Measurements from ENCODE around the gene SERPINA4. TPM values are rescaled to one million over a fixed set of nuclear protein-coding genes. Genes with fewer than 3 reads are reported as not detected.

Gene SERPINA4
- total RNA-seq, 1 experiment from 2014 or later = not detected

GRCh38 chr14:94535506-94535905, 25.7 kb upstream of the SERPINA4 start:
- no TSS peak for BruUV-seq (replicated peaks)
- Histone ChIP-seq H3K4me3 (no peak overlapping the region), H3K9me2 (ENCODE audit: insufficient read depth) (no peaks in the 10 kb centered on the region), H3K79me2 (ENCODE audit: low read depth) (no peaks in the 10 kb centered on the region), H3K4me2 (no peak overlapping the region), H3K4me1 (replicated peaks; ENCODE audit: insufficient read depth) (no peaks in the 10 kb centered on the region), H3K36me3 (ENCODE audit: low read depth) (no peaks in the 10 kb centered on the region), H3K27me3 (ENCODE audit: insufficient read depth, low read depth) (no peaks in the 10 kb centered on the region), H4K20me1 (ENCODE audit: insufficient read depth) (no peaks in the 10 kb centered on the region), H3K9me3 (ENCODE audit: insufficient read depth, low read depth) (no peaks in the 10 kb centered on the region), H3F3A (ENCODE audit: insufficient read depth, low read depth) (no peaks in the 10 kb centered on the region), H2AFZ (no peak overlapping the region), H3K27ac (no peak overlapping the region)
- ChIA-PET POLR2A (ENCODE audit: unreplicated experiment) (no interaction called here), CTCF (no interaction called here)
- intact Hi-C loops (cut with micrococcal nuclease; ENCODE audit: unreplicated experiment) = no loop called here
- no peak for DNase-seq
- TF ChIP-seq CTCF (conservative IDR thresholded peaks at IDR 0.05) (no peak), EZH2 (IDR thresholded peaks at IDR 0.05; ENCODE audit: low read depth) (no peak)

- H3K4me2 ChIP-seq = no peak overlapping the region
- DNase-seq = no peak
- CTCF ChIA-PET = no interaction called here
Observed at GRCh38 chr14:94536836-94537235, 24.4 kb upstream of the SERPINA4 start.

DNA sequence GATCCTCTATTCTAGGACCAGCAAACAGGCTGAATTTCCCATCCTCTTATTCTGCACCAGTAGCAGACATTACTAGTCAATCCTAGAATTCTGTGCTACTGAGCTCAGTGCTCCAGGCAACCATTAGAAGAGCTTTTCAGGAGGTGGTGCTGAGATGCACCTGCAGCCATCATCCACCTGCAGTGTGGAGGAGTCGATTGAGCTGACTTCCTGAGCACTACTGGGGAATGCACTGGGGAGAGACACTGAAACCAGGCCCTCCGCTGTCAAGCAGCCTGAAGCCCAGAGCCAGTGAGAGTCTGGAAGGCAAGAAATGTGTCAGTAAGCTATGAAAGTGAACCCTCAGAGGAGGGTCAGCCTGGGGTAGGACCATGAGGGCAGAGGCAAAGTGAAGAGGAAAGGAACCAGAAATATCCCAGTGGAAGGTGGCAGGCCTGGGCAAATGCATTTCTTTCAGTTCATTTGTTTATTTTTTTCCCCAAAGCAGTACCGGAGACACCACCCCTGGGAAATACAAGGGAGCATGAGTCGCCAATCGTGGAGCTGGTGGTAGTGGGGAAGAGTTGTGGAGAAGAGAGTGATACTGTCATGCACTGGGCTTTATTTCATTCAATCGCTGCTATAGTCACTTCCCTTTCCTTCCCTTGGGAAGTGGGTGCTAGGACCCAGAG, 23.0 kb upstream of the SERPINA4 start:
- no peaks in the 10 kb centered on the region for H3K4me1 ChIP-seq (replicated peaks; ENCODE audit: insufficient read depth)
- no peaks in the 10 kb centered on the region for H3K9me3 ChIP-seq (ENCODE audit: insufficient read depth, low read depth)
- no peak overlapping the region for H3K27ac ChIP-seq
- no peak for DNase-seq
- H3K4me2 ChIP-seq = no peak overlapping the region
- H3K27me3 ChIP-seq (ENCODE audit: insufficient read depth, low read depth) = no peaks in the 10 kb centered on the region; the same call in 1 of the 2 replicates
- no peaks in the 10 kb centered on the region for H3K79me2 ChIP-seq (ENCODE audit: low read depth)
- ChIA-PET POLR2A (ENCODE audit: unreplicated experiment) (no interaction called here), CTCF (no interaction called here)
- no peak overlapping the region for H2AFZ ChIP-seq
- TF ChIP-seq CTCF (conservative IDR thresholded peaks at IDR 0.05) = no peak
- no peak for TF ChIP-seq EZH2 (IDR thresholded peaks at IDR 0.05; ENCODE audit: low read depth)
- H3K9me2 ChIP-seq (ENCODE audit: insufficient read depth) = no peaks in the 10 kb centered on the region
- no peak overlapping the region for H3K4me3 ChIP-seq
- no peaks in the 10 kb centered on the region for H3K36me3 ChIP-seq (ENCODE audit: low read depth)
- H3F3A ChIP-seq (ENCODE audit: insufficient read depth, low read depth) = no peaks in the 10 kb centered on the region
- intact Hi-C loops (cut with micrococcal nuclease; ENCODE audit: unreplicated experiment) = no loop called here
- no peaks in the 10 kb centered on the region for H4K20me1 ChIP-seq (ENCODE audit: insufficient read depth)
- BruUV-seq (replicated peaks) = no TSS peak

More at GRCh38 chr14:94536836-94537235, 24.4 kb upstream of the SERPINA4 start:
- POLR2A ChIA-PET (ENCODE audit: unreplicated experiment) = no interaction called here
- H3F3A ChIP-seq (ENCODE audit: insufficient read depth, low read depth) = no peaks in the 10 kb centered on the region
- H3K79me2 ChIP-seq (ENCODE audit: low read depth) = no peaks in the 10 kb centered on the region
- H3K36me3 ChIP-seq (ENCODE audit: low read depth) = no peaks in the 10 kb centered on the region
- no peaks in the 10 kb centered on the region; the same call in 1 of the 2 replicates for H3K27me3 ChIP-seq (ENCODE audit: insufficient read depth, low read depth)
- no peaks in the 10 kb centered on the region for H3K9me2 ChIP-seq (ENCODE audit: insufficient read depth)
- no peaks in the 10 kb centered on the region for H3K9me3 ChIP-seq (ENCODE audit: insufficient read depth, low read depth)
- no TSS peak for BruUV-seq (replicated peaks)
- no peak overlapping the region for H3K27ac ChIP-seq
- no peak overlapping the region for H3K4me3 ChIP-seq
- TF ChIP-seq CTCF (conservative IDR thresholded peaks at IDR 0.05) (no peak), EZH2 (IDR thresholded peaks at IDR 0.05; ENCODE audit: low read depth) (no peak)
- intact Hi-C loops (cut with micrococcal nuclease; ENCODE audit: unreplicated experiment) = no loop called here
- no peak overlapping the region for H2AFZ ChIP-seq
- H4K20me1 ChIP-seq (ENCODE audit: insufficient read depth) = no peaks in the 10 kb centered on the region
- H3K4me1 ChIP-seq (replicated peaks; ENCODE audit: insufficient read depth) = no peaks in the 10 kb centered on the region

Measured in PC-9 (cell line).